ENCODE data around the gene CUL4A. TPM values are rescaled to one million over a fixed set of nuclear protein-coding genes. Genes with fewer than 3 reads are reported as not detected.
A peak's percentile ranks its signal among the peaks of the same experiment; 100 is the strongest.

CUL4A gene
- total and polyA plus RNA-seq, 9 of the 15 experiments (the other 6 are each of a cell fraction or from before 2014, with no cell fraction given) = 21.1 to 92.0 (median 63.2) TPM

GRCh38 chr13:113273851-113274590 lies 64.6 kb downstream of the CUL4A start:
- intact Hi-C loops (cut with micrococcal nuclease) (loop anchor here (2.0 to 10.0 kb wide), 2 partner anchors 117 to 291 kb away; no protein-coding TSS in a partner anchor), in situ Hi-C loops (cut with MboI) (loop anchor here (10.0 kb wide), 1 partner anchor 111 kb away; no protein-coding TSS in a partner anchor)
- ChIA-PET POLR2A (interaction anchor here (0.9 to 1.5 kb wide), 2 partner anchors 13 to 17 kb away, joined by 3 read pairs; no protein-coding TSS in a partner anchor), CTCF (ENCODE audit: low intra/inter-chr PET ratio) (no interaction called here)
- H3K36me3 ChIP-seq (ENCODE audit: control insufficient read depth, insufficient read depth, low read length) = no peaks in the 10 kb centered on the region
- H3K9me3 ChIP-seq (replicated peaks; ENCODE audit: control insufficient read depth, insufficient read depth, low read depth, low read length) = no peaks in the 10 kb centered on the region; the same call in 1 of the 2 replicates
- no peak overlapping the region for H3K4me3 ChIP-seq
- peaks cover 6 to 20% of the 10 kb centered on the region in 2 experiments; a peak in 4 of 5 replicates for H3K4me1 ChIP-seq (replicated peaks in 1 of 2; ENCODE audit: control insufficient read depth in 2 of 2, insufficient read depth in 2 of 2, low read length in 2 of 2)
- H3K9ac ChIP-seq (ENCODE audit: insufficient read depth in 1 of 2, low read depth in 2 of 2, low read length in 2 of 2) = peak overlapping the region in 1 of 2 experiments; percentile 10; a peak in 1 of 4 replicates
- ATAC-seq (peak; percentile 57; the same call in 2 of the 3 replicates), DNase-seq (ENCODE audit: extremely low read depth in 1 of 4, low spot score in 3 of 4) (peak in 3 of 4 experiments; percentile 23 to 58 (median 24)), FAIRE-seq (peak; percentile 69)
- H2AFZ ChIP-seq (ENCODE audit: low read depth, low read length) = peak overlapping the region; percentile 24; the same call in 1 of the 2 replicates
- no peaks in the 10 kb centered on the region for H4K20me1 ChIP-seq (replicated peaks; ENCODE audit: control insufficient read depth, insufficient read depth, low read length)
- H3K9me1 ChIP-seq (ENCODE audit: control insufficient read depth, insufficient read depth, low read length) = no peaks in the 10 kb centered on the region
- peak overlapping the region; percentile 58; the same call in 2 of the 3 replicates for H3K27ac ChIP-seq (ENCODE audit: extremely low read depth, low read depth, low read length)
- H3K27me3 ChIP-seq (ENCODE audit: control insufficient read depth in 2 of 2, insufficient read depth in 2 of 2, low read length in 2 of 2) = peaks cover 0 to 3% of the 10 kb centered on the region in 2 experiments; a peak in 2 of 5 replicates
- peak overlapping the region; percentile 46 for H3K4me2 ChIP-seq (ENCODE audit: insufficient read depth, low read length)
- no peaks in the 10 kb centered on the region for H3K79me2 ChIP-seq (ENCODE audit: control insufficient read depth, insufficient read depth, low read length)
- no TSS peak for BruUV-seq (replicated peaks)
- 53% methylated on average over 7 of the region's 15 CpGs for WGBS (ENCODE audit: insufficient coverage, low coverage, missing lambda C conversion rate)
- TF ChIP-seq EHMT2 (IDR thresholded peaks at IDR 0.05) (peak; percentile 9; the same call in 1 of the 2 replicates), ATF7 (IDR thresholded peaks at IDR 0.05) (peak; percentile 42; the same call in 1 of the 2 replicates), DPF2 (IDR thresholded peaks at IDR 0.05) (0 out of 2 replicates have a peak, but pooled peaks have one; percentile 29), FOXA3 (CRISPR knock-in tag; conservative IDR thresholded peaks at IDR 0.05 in 1 of 2, IDR thresholded peaks at IDR 0.05 in 1 of 2) (no peak), SMARCC2 (IDR thresholded peaks at IDR 0.05; ENCODE audit: low read depth) (0 out of 2 replicates have a peak, but pooled peaks have one; percentile 32), ZNF584 (CRISPR knock-in tag; IDR thresholded peaks at IDR 0.05; ENCODE audit: low read depth) (no peak), ATF3 (IDR thresholded peaks at IDR 0.05) (peak; percentile 74), ATF3 (CRISPR knock-in tag; conservative IDR thresholded peaks at IDR 0.05) (no peak), CBFA2T3 (IDR thresholded peaks at IDR 0.05) (peak; percentile 69), FOS (IDR thresholded peaks at IDR 0.05; ENCODE audit: extremely low read depth, insufficient read length) (peak; percentile 25), HDAC1 (IDR thresholded peaks at IDR 0.05) (0 out of 4 replicates have a peak, but pooled peaks of 1 of the 2 experiments have one; percentile 8), ZNF592 (IDR thresholded peaks at IDR 0.05) (peak; percentile 67; the same call in 1 of the 2 replicates), CBFA2T2 (conservative IDR thresholded peaks at IDR 0.05) (peak; percentile 30; the same call in 1 of the 2 replicates), SOX6 (IDR thresholded peaks at IDR 0.05) (peak; percentile 31; the same call in 1 of the 2 replicates)
- TF ChIP-seq, protein P1, sequence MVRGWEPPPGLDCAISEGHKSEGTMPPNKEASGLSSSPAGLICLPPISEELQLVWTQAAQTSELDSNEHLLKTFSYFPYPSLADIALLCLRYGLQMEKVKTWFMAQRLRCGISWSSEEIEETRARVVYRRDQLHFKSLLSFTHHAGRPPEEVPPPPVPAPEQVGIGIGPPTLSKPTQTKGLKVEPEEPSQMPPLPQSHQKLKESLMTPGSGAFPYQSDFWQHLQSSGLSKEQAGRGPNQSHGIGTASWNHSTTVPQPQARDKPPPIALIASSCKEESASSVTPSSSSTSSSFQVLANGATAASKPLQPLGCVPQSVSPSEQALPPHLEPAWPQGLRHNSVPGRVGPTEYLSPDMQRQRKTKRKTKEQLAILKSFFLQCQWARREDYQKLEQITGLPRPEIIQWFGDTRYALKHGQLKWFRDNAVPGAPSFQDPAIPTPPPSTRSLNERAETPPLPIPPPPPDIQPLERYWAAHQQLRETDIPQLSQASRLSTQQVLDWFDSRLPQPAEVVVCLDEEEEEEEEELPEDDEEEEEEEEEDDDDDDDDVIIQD (CRISPR knock-in tag; IDR thresholded peaks at IDR 0.05) = no peak

Measured in K562 (cell line).